ENCODE measurements around the gene BCL11A.

DNA sequence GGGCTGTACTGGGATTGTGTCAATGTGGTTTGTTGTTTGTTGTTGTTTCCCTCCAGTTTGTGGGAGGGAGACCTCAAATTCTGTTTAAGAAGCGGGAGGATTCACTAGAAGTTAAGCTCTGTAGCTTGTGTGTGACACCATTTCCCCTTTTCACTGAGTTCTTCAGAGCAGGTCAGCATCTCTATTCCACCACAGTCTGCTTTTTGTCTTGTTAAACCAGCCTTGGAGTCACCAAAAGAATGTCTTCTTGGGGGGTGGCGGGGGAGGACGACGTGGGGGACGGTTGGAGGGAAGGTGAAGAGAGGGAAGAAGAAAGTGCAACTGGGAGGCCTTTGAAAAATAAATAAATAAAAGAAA is 2.3 kb upstream of the BCL11A start:
- TF ChIP-seq, protein P1, sequence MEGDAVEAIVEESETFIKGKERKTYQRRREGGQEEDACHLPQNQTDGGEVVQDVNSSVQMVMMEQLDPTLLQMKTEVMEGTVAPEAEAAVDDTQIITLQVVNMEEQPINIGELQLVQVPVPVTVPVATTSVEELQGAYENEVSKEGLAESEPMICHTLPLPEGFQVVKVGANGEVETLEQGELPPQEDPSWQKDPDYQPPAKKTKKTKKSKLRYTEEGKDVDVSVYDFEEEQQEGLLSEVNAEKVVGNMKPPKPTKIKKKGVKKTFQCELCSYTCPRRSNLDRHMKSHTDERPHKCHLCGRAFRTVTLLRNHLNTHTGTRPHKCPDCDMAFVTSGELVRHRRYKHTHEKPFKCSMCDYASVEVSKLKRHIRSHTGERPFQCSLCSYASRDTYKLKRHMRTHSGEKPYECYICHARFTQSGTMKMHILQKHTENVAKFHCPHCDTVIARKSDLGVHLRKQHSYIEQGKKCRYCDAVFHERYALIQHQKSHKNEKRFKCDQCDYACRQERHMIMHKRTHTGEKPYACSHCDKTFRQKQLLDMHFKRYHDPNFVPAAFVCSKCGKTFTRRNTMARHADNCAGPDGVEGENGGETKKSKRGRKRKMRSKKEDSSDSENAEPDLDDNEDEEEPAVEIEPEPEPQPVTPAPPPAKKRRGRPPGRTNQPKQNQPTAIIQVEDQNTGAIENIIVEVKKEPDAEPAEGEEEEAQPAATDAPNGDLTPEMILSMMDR (IDR thresholded peaks at IDR 0.05; ENCODE audit: low read depth, low read length, poor library complexity, severe bottlenecking) = no peak
- no peak for TF ChIP-seq EZH2phosphoT487 (IDR thresholded peaks at IDR 0.05; ENCODE audit: borderline replicate concordance, low read length)

Data from DOHH2 (cell line).